ENCODE data around the gene TGM5. TPM values are rescaled to one million over a fixed set of nuclear protein-coding genes. Genes with fewer than 3 reads are reported as not detected.
A peak's percentile ranks its signal among the peaks of the same experiment; 100 is the strongest.

TGM5 gene
- total RNA-seq, 1 experiment from 2014 or later, result not detected

GRCh38 chr15:43214169-43214568, 52.6 kb downstream of the TGM5 start:
- TF ChIP-seq CREB1 (CRISPR knock-in tag; IDR thresholded peaks at IDR 0.05), result no peak
- peak; percentile 58; the same call in 1 of the 2 replicates for TF ChIP-seq USF1 (CRISPR knock-in tag; IDR thresholded peaks at IDR 0.05)
- TF ChIP-seq ZNF281 (CRISPR knock-in tag; IDR thresholded peaks at IDR 0.05), result no peak
- TF ChIP-seq SOX15 (CRISPR knock-in tag; IDR thresholded peaks at IDR 0.05), result no peak
- TF ChIP-seq, protein P1, sequence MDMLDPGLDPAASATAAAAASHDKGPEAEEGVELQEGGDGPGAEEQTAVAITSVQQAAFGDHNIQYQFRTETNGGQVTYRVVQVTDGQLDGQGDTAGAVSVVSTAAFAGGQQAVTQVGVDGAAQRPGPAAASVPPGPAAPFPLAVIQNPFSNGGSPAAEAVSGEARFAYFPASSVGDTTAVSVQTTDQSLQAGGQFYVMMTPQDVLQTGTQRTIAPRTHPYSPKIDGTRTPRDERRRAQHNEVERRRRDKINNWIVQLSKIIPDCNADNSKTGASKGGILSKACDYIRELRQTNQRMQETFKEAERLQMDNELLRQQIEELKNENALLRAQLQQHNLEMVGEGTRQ (CRISPR knock-in tag; IDR thresholded peaks at IDR 0.05), result peak; percentile 70
- TF ChIP-seq, protein P2, sequence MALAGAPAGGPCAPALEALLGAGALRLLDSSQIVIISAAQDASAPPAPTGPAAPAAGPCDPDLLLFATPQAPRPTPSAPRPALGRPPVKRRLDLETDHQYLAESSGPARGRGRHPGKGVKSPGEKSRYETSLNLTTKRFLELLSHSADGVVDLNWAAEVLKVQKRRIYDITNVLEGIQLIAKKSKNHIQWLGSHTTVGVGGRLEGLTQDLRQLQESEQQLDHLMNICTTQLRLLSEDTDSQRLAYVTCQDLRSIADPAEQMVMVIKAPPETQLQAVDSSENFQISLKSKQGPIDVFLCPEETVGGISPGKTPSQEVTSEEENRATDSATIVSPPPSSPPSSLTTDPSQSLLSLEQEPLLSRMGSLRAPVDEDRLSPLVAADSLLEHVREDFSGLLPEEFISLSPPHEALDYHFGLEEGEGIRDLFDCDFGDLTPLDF (CRISPR knock-in tag; IDR thresholded peaks at IDR 0.05), result no peak
- no peak for TF ChIP-seq JUN (CRISPR knock-in tag; IDR thresholded peaks at IDR 0.05)
- H3K4me3 Mint-ChIP-seq, result no peak overlapping the region
- ATAC-seq (peak; percentile 31; the same call in 1 of the 2 replicates), DNase-seq (ENCODE audit: low spot score) (no peak)
- ChIA-PET POLR2A (no interaction called here), CTCF (interaction anchor here (1.6 to 3.3 kb wide), 3 partner anchors 10 to 29 kb away, joined by 3 to 35 read pairs (median 18); partner anchors contain the start of gene CCNDBP1)
- H3K27ac Mint-ChIP-seq, result no peak overlapping the region
- H3K27me3 Mint-ChIP-seq (ENCODE audit: low read depth), result no peaks in the 10 kb centered on the region; the same call in 1 of the 2 replicates
- no peaks in the 10 kb centered on the region for H3K36me3 Mint-ChIP-seq
- H3K9me3 Mint-ChIP-seq, result no peaks in the 10 kb centered on the region
- H3K4me1 Mint-ChIP-seq, result peaks cover 13% of the 10 kb centered on the region

- H3K27me3 Mint-ChIP-seq (ENCODE audit: low read depth), result no peaks in the 10 kb centered on the region; the same call in 1 of the 2 replicates
- no peaks in the 10 kb centered on the region for H3K9me3 Mint-ChIP-seq
- peaks cover 12% of the 10 kb centered on the region for H3K4me1 Mint-ChIP-seq
- no peak overlapping the region for H3K4me3 Mint-ChIP-seq
- POLR2A ChIA-PET, result no interaction called here
- H3K27ac Mint-ChIP-seq, result no peak overlapping the region
- no peaks in the 10 kb centered on the region for H3K36me3 Mint-ChIP-seq
- CTCF ChIA-PET, result interaction anchor here (0.6 to 3.3 kb wide), 4 partner anchors 10 to 72 kb away, joined by 5 to 35 read pairs (median 12); partner anchors contain the start of gene CCNDBP1
- no peak for ATAC-seq
- DNase-seq (ENCODE audit: low spot score), result no peak
- TF ChIP-seq ATF2 (CRISPR knock-in tag; IDR thresholded peaks at IDR 0.05; ENCODE audit: borderline replicate concordance, low read depth) (no peak), TP53 (CRISPR knock-in tag; IDR thresholded peaks at IDR 0.05) (no peak), ELF4 (CRISPR knock-in tag; IDR thresholded peaks at IDR 0.05; ENCODE audit: low read depth) (no peak), E2F4 (CRISPR knock-in tag; IDR thresholded peaks at IDR 0.05; ENCODE audit: borderline replicate concordance, low read depth) (no peak), ZNF138 (CRISPR knock-in tag; conservative IDR thresholded peaks at IDR 0.05) (no peak), ZNF121 (CRISPR knock-in tag; IDR thresholded peaks at IDR 0.05) (no peak), ZBTB21 (CRISPR knock-in tag; IDR thresholded peaks at IDR 0.05; ENCODE audit: borderline replicate concordance) (no peak), TCF7 (CRISPR knock-in tag; IDR thresholded peaks at IDR 0.05; ENCODE audit: low read depth) (no peak), NFATC4 (CRISPR knock-in tag; IDR thresholded peaks at IDR 0.05) (no peak), MXD4 (CRISPR knock-in tag; IDR thresholded peaks at IDR 0.05; ENCODE audit: borderline replicate concordance) (no peak), HMGXB4 (CRISPR knock-in tag; IDR thresholded peaks at IDR 0.05) (no peak), NR1H2 (CRISPR knock-in tag; IDR thresholded peaks at IDR 0.05) (no peak), CBFB (CRISPR knock-in tag; IDR thresholded peaks at IDR 0.05; ENCODE audit: low read depth) (no peak), JAZF1 (CRISPR knock-in tag; IDR thresholded peaks at IDR 0.05) (no peak), ATF3 (CRISPR knock-in tag; conservative IDR thresholded peaks at IDR 0.05) (no peak)
- TF ChIP-seq, protein P1 (CRISPR knock-in tag; IDR thresholded peaks at IDR 0.05), result no peak
- TF ChIP-seq, protein P3, sequence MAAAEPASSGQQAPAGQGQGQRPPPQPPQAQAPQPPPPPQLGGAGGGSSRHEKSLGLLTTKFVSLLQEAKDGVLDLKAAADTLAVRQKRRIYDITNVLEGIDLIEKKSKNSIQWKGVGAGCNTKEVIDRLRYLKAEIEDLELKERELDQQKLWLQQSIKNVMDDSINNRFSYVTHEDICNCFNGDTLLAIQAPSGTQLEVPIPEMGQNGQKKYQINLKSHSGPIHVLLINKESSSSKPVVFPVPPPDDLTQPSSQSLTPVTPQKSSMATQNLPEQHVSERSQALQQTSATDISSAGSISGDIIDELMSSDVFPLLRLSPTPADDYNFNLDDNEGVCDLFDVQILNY (CRISPR knock-in tag; IDR thresholded peaks at IDR 0.05), result no peak
These were observed 53.3 kb downstream of the TGM5 start for GRCh38 chr15:43213466-43213865.

Measured in WTC11 (cell line).